Cardiac fibroblast (primary cell): ENCODE measurements around the gene PPM1H.

Experiments
- DNase-seq, 2 donors: peaks; one replicate each; pipeline versions ENCODE4 v3.0.0 to v3.0.0-alpha.2; 2010; ENCODE audit warnings: low read depth in 2 of 2
- H3K4me3 ChIP-seq, 2 donors: replicated peaks in 1 of 2; 1 replicate in 1 of 2; 2 replicates in 1 of 2; pipeline ENCODE4 v1.5.1; 2011; ENCODE audit warnings: low read depth in 2 of 2, low read length in 2 of 2, mild to moderate bottlenecking in 2 of 2, moderate library complexity in 1 of 2
- TF ChIP-seq, protein P1 (sequence below): IDR thresholded peaks from one replicate; pipeline ENCODE4 v1.5.1; 2011; ENCODE audit warnings: low read depth, mild to moderate bottlenecking, low read length, inconsistent platforms

PPM1H gene

GRCh38 chr12:62873826-62874448, 61.0 kb downstream of the PPM1H start:
- TF ChIP-seq, protein P1, sequence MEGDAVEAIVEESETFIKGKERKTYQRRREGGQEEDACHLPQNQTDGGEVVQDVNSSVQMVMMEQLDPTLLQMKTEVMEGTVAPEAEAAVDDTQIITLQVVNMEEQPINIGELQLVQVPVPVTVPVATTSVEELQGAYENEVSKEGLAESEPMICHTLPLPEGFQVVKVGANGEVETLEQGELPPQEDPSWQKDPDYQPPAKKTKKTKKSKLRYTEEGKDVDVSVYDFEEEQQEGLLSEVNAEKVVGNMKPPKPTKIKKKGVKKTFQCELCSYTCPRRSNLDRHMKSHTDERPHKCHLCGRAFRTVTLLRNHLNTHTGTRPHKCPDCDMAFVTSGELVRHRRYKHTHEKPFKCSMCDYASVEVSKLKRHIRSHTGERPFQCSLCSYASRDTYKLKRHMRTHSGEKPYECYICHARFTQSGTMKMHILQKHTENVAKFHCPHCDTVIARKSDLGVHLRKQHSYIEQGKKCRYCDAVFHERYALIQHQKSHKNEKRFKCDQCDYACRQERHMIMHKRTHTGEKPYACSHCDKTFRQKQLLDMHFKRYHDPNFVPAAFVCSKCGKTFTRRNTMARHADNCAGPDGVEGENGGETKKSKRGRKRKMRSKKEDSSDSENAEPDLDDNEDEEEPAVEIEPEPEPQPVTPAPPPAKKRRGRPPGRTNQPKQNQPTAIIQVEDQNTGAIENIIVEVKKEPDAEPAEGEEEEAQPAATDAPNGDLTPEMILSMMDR = no peak
- no peak for DNase-seq
- H3K4me3 ChIP-seq = no peak overlapping the region

- TF ChIP-seq, protein P1 = no peak
- no peak for DNase-seq
- no peak overlapping the region for H3K4me3 ChIP-seq
Observed at GRCh38 chr12:62873116-62873825, 61.7 kb downstream of the PPM1H start.

GRCh38 chr12:62868820-62869219, 66.1 kb downstream of the PPM1H start:
- DNase-seq = no peak
- TF ChIP-seq, protein P1 = no peak
- no peak overlapping the region for H3K4me3 ChIP-seq

- DNase-seq = peak; percentile 42 to 85
- TF ChIP-seq, protein P1 = no peak
- H3K4me3 ChIP-seq = no peak overlapping the region
Observed at GRCh38 chr12:62866451-62867082, 68.4 kb downstream of the PPM1H start.

DNA sequence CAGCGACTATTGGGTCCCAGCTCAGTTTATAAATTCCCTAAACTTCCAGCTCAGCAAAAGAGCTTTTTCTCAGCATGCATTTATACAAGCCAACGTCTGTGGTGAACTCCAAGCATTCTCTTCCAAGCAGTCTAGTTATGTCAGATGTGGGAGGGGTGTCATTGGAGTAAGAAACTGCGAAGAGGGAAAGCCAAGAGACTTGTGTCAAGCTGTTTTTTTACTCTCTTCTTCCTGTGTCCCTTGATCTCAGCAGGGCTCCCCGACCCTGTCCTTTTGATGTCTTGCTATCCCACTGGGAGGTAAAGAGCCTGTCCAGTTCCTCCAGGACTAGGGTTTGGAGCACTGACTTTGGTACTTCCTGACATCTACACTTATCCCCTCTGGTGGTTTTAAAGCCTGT, 69.0 kb downstream of the PPM1H start:
- DNase-seq = peak; percentile 16 to 34
- H3K4me3 ChIP-seq = no peak overlapping the region
- TF ChIP-seq, protein P1 = no peak

- DNase-seq = no peak
Observed at GRCh38 chr12:62865065-62865464, 69.9 kb downstream of the PPM1H start.

More at GRCh38 chr12:62865065-62865464, 69.9 kb downstream of the PPM1H start:
- TF ChIP-seq, protein P1 = no peak
- H3K4me3 ChIP-seq = no peak overlapping the region
